OCI-LY7 (cell line): ENCODE measurements around the gene THBD.
A peak's percentile ranks its signal among the peaks of the same experiment; 100 is the strongest.

ENCODE experiments used
- EZH2phosphoT487 ChIP-seq: fragments of 200-600 bp; sonication (generic); IDR thresholded peaks from 2 replicates; pipeline ENCODE4 v1.6.1; 2018; ENCODE audit warnings: low read depth, borderline replicate concordance, mild to moderate bottlenecking, mixed run types, antibody characterized with exemption, low read length, moderate library complexity, mixed read lengths
- TF ChIP-seq, protein P1 (sequence below): fragments of 200-600 bp; sonication (generic); conservative IDR thresholded peaks from 2 replicates; pipeline ENCODE4 v1.5.1; 2014; ENCODE audit warnings: mild to moderate bottlenecking, antibody characterized with exemption, low read length, moderate library complexity, mixed read lengths

DNA sequence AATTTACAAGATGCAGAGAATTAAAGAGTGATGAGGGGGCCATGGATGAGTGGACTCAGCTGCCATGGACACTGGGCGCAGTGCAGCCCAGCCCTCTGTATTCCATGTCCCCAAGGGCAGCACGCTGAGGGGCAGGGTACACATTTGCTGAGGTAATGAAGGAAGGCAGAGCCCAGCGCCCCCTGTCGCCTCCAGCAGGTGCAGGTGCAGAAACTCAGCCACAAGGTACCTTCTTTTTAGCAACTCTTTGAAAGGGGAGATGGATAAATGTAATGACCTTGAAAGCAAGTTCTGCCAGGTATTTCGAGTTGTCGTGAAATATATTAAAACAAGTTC lies 29.5 kb upstream of the THBD start:
- TF ChIP-seq EZH2phosphoT487 = no peak
- TF ChIP-seq, protein P1, sequence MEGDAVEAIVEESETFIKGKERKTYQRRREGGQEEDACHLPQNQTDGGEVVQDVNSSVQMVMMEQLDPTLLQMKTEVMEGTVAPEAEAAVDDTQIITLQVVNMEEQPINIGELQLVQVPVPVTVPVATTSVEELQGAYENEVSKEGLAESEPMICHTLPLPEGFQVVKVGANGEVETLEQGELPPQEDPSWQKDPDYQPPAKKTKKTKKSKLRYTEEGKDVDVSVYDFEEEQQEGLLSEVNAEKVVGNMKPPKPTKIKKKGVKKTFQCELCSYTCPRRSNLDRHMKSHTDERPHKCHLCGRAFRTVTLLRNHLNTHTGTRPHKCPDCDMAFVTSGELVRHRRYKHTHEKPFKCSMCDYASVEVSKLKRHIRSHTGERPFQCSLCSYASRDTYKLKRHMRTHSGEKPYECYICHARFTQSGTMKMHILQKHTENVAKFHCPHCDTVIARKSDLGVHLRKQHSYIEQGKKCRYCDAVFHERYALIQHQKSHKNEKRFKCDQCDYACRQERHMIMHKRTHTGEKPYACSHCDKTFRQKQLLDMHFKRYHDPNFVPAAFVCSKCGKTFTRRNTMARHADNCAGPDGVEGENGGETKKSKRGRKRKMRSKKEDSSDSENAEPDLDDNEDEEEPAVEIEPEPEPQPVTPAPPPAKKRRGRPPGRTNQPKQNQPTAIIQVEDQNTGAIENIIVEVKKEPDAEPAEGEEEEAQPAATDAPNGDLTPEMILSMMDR = 0 out of 2 replicates have a peak, but pooled peaks have one; percentile 36
